ENCODE measurements around the gene C17orf113. TPM values are rescaled to one million over a fixed set of nuclear protein-coding genes. Genes with fewer than 3 reads are reported as not detected.

Gene C17orf113
- total RNA-seq = 1 to 10 TPM; 1.1 to 5.2 (median 2.3) TPM

DNA sequence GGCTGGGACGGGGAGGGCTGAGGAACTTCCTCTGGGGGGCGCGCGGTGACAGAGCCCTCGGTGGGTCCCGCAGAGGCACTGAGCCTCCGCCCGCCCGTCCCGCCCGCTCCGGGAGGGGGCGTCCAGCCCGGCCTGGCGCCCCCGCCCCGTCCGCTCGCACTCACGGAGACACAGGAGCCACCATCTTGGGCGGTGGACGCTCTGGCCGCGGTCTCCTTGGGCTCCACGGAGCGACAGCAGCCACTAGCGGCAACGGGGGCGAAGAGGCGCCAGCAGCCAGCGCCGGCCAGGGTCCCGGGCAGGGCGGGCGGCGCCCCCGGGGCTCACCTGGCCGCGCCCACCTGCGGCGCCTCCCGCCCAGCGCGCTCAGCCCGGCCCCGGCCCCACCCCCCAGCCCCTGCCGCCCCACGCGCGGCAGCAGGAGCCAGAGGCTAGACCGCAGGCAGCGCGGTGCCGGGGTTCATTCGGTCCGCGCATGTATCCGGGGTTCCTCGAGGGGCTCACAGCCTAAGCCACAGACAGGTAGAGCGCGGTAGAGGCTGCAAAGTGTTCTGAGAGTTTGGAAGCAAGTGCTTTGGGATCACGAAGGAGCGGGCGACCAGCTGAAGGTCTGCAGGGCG, at the start of gene C17orf113:
C17orf113 (minus strand) TSS at position 209 of the 620 bp plus-strand sequence. CDS start 7,225 bp downstream, outside the sequence.
- DNase-seq = peak; percentile 58 to 90
- WGBS, 2 donors = 3% methylated on average over 36 of the region's 65 CpGs; no CpG with 5 or more reads in 1 of the 2 donors
- TF ChIP-seq EP300 (IDR thresholded peaks at IDR 0.05) (no peak), POLR2AphosphoS5 (IDR thresholded peaks at IDR 0.05) (no peak), POLR2A (IDR thresholded peaks at IDR 0.05) (no peak)
- TF ChIP-seq, protein P1, sequence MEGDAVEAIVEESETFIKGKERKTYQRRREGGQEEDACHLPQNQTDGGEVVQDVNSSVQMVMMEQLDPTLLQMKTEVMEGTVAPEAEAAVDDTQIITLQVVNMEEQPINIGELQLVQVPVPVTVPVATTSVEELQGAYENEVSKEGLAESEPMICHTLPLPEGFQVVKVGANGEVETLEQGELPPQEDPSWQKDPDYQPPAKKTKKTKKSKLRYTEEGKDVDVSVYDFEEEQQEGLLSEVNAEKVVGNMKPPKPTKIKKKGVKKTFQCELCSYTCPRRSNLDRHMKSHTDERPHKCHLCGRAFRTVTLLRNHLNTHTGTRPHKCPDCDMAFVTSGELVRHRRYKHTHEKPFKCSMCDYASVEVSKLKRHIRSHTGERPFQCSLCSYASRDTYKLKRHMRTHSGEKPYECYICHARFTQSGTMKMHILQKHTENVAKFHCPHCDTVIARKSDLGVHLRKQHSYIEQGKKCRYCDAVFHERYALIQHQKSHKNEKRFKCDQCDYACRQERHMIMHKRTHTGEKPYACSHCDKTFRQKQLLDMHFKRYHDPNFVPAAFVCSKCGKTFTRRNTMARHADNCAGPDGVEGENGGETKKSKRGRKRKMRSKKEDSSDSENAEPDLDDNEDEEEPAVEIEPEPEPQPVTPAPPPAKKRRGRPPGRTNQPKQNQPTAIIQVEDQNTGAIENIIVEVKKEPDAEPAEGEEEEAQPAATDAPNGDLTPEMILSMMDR (IDR thresholded peaks at IDR 0.05) = peak in 5 of 6 experiments; percentile 16 to 54 (median 33)
- peak; percentile 66 to 73 for ATAC-seq (ENCODE audit: low FRiP score in 2 of 2)
- no peaks in the 10 kb centered on the region for H3K27me3 ChIP-seq
- H3K4me3 ChIP-seq = peak within 1 kb of the TSS; percentile 68 to 90 (median 74)
- H3K9me3 ChIP-seq = no peaks in the 10 kb centered on the region
- H3K36me3 ChIP-seq = no peaks in the 10 kb centered on the region
- H3K27ac ChIP-seq = peak within 1 kb of the TSS; percentile 5 to 73 (median 44)
- H3K4me1 ChIP-seq = peaks cover 5 to 16% (median 10%) of the 10 kb centered on the region in 4 donors

DNA sequence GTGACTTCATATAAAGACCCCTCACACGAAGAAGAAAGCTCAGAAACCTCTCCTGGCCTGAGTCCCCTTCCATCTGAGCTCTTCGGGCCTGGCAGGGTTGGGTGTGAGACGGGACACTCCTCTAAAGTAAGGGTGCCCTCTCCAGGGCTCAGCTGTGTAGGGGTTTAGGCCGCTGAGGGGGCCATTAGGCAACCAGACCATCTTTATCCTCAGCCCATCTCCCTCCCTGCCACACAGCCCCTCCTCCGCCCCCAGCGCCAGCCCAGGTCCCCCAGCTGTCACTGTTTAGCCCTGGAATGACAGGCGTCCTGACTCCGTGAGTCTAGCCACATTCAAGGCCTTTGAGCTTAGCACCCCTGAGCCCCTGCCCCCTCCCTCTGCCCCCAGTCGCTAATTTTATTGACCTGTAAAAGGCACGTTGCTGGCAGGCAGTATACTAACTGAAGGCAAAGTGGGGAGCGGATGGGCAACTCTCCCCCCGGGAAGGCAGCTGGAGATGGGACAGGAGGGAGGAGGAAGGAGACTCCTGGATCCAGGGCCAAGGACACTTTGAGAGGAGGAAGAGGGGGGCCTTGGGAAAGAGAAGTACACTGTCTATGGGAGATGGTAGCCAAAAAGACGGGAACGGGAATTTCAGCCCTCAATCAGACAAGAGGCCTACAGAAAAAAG, 48.5 kb upstream of the C17orf113 start:
- peak overlapping the region in 1 of 4 donors; percentile 17 for H3K4me3 ChIP-seq
- WGBS, 2 donors = 68 to 71% methylated on average over 11 to 14 of the region's 14 CpGs
- TF ChIP-seq POLR2A (IDR thresholded peaks at IDR 0.05) = no peak
- no peak for ATAC-seq (ENCODE audit: low FRiP score in 2 of 2)
- H3K9me3 ChIP-seq = no peaks in the 10 kb centered on the region
- peaks cover 7 to 12% (median 10%) of the 10 kb centered on the region in 4 donors for H3K4me1 ChIP-seq
- peaks cover 0 to 12% (median 4%) of the 10 kb centered on the region in 4 donors for H3K27me3 ChIP-seq
- peaks cover 0 to 10% (median 4%) of the 10 kb centered on the region in 4 donors for H3K36me3 ChIP-seq
- no peak for DNase-seq
- no peak overlapping the region for H3K27ac ChIP-seq

DNA sequence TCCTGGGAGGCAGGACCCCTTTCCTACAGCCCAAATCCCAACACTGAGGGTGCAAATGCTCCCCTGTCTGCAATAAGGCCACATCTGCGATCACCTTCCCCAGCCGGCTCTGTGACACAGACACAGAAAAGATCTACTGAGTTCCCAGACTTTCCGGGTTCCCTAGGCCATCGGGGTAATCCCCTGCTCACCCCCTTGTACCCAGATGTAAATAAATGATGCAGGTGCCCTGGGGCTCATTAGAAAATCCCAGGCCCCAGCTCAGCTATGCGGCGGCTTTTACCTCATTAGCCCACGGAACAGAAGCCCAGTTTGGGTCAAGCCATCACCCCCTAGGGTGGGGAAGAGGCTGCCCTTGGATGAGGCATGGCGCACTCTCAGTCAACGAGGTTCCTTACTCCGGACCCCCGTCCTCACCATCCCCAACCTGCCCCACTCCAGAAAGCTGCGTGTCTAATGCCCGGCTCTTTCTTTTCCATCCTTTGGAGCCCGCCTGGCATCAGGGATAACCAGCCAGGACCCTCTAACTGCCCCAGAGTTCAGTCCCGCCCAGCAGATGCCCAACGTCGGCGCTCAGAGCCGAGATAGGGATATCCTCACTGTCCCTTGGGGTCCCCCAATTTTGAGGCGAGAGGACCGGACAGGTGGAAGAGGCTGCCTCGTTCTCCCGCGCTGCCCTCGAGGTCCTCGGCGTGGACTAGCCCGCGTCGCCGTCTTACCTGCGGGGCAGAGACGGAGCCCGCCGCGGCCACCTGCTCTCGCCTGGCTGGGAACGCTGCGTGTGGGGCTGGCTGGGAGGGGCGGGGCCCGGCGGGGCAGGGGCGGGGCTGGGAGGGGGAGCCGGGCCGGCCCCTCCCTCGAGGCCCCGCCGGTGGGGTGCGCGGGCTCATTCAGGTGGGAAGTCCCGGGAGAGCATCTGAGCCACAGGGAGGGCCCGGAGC, 47.6 kb upstream of the C17orf113 start, which contains the start of gene ZNF385C:
ZNF385C (minus strand) TSS at position 783 of the 941 bp plus-strand sequence. CDS start 35,417 bp downstream, outside the sequence.
- Histone ChIP-seq H3K27me3 (peaks cover 0 to 12% (median 4%) of the 10 kb centered on the region in 4 donors), H3K36me3 (peaks cover 0 to 1% (median 0%) of the 10 kb centered on the region in 4 donors), H3K9me3 (no peaks in the 10 kb centered on the region), H3K4me1 (peaks cover 7 to 12% (median 10%) of the 10 kb centered on the region in 4 donors), H3K4me3 (peak within 1 kb of the TSS in 3 of 4 donors; percentile 9 to 17 (median 10)), H3K27ac (no peak within 1 kb of the TSS)
- peak in 1 of 2 donors; percentile 19 for ATAC-seq (ENCODE audit: low FRiP score in 2 of 2)
- no peak for TF ChIP-seq POLR2A (IDR thresholded peaks at IDR 0.05)
- TF ChIP-seq POLR2AphosphoS5 (IDR thresholded peaks at IDR 0.05) = no peak
- no peak for TF ChIP-seq EP300 (IDR thresholded peaks at IDR 0.05)
- TF ChIP-seq, protein P1 (IDR thresholded peaks at IDR 0.05) = no peak
- DNase-seq = peak in 1 of 2 donors; percentile 90
- 4 to 21% methylated on average over 5 to 26 of the region's 52 CpGs for WGBS, 2 donors

DNA sequence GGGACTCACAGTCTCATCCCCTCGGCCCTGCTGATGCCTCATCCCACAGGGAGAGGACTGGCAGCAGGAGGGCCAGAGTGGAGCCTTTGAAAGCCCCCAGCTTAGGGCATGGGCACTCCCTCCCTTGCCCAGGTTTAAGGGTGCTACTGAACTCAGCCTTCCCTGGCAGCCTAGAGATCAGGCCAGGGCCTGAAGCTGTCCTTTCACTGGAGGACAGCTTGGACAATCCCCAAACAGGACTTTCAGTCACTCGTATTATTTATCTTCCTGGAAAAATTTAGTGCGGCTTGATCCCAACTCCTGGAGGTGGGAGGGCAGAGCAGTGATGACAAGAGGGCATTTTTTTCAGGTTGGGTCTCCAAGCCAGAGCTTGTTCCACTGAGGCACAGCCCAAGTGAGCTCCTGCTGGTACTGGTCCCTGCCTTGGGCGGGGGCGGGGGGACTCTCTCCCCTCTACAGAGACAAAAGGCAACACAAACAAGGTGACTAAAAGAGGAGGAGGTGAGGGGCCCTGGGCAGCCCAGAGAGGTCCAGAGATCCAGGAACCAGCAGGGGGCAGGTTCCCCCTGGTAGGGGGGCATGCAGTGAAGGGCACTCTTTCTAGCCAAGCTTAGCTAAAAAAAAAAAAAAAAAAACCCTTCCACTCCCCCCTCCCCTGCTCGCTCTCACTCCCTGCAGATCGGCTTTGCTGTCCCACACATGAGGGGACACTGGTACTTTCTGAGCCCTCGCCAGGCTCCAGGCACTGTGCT, 46.1 kb upstream of the C17orf113 start:
- TF ChIP-seq POLR2A (IDR thresholded peaks at IDR 0.05) = no peak
- TF ChIP-seq, protein P1 (IDR thresholded peaks at IDR 0.05) = no peak
- no peak for TF ChIP-seq EP300 (IDR thresholded peaks at IDR 0.05)
- 58 to 75% methylated on average over 6 to 8 of the region's 8 CpGs for WGBS, 2 donors
- DNase-seq (no peak), ATAC-seq (ENCODE audit: low FRiP score in 2 of 2) (no peak)
- Histone ChIP-seq H3K36me3 (no peaks in the 10 kb centered on the region), H3K4me3 (no peak overlapping the region), H3K4me1 (peaks cover 7 to 9% (median 9%) of the 10 kb centered on the region in 4 donors), H3K9me3 (no peaks in the 10 kb centered on the region), H3K27me3 (peaks cover 0 to 12% (median 4%) of the 10 kb centered on the region in 4 donors), H3K27ac (no peak overlapping the region)
